Stimulated activated CD4-positive, alpha-beta T cell treated with anti-CD3 and anti-CD28 coated beads, Interleukin-2, amount 100 ng/mL, for 48 hours (primary cell): Measurements from ENCODE around the gene EXOC4.
A peak's percentile ranks its signal among the peaks of the same experiment; 100 is the strongest.
"Not testable (repeated sequence)": the region's sequence is repeated elsewhere in the genome, so short reads cannot be mapped to it uniquely, and the experiment has no call there.

Experiments
- DNase-seq, 2 donors: peaks; one replicate each; pipeline ENCODE4 v3.0.0-alpha.2; 2020

EXOC4 gene

DNA sequence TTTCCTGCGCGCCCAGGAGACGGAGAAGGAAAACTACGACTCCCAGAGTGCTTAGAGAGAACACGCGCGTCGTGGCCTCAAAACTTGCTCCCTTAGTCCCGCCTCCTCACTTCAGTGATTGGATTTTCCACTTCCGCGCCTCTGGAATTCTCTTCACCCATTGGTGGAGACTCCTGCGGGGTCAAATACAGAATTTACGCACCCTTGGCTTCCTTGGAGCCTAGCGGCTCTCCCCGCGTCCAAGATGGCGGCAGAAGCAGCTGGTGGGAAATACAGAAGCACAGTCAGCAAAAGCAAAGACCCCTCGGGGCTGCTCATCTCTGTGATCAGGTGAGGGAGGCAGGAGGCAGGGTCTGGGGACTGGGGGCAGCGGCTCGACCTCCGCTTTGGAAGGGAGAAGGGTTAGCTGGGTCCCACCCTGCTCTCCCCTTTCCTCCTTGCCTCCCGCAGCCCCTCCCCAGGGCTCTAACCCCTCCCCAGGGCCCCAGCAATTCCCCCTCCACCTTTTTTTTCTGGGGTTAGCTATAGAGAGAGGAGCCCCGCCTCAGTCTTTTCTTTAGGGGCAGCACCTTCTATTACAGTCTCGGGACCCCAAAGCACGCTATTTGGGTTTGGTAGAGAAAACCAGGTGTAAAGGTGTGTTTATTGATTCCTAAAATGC, at the start of gene EXOC4:
Gene EXOC4, plus strand, starts transcription at position 221 of the 661 bp plus-strand sequence.
- peak; percentile 83 to 85 for DNase-seq

DNA sequence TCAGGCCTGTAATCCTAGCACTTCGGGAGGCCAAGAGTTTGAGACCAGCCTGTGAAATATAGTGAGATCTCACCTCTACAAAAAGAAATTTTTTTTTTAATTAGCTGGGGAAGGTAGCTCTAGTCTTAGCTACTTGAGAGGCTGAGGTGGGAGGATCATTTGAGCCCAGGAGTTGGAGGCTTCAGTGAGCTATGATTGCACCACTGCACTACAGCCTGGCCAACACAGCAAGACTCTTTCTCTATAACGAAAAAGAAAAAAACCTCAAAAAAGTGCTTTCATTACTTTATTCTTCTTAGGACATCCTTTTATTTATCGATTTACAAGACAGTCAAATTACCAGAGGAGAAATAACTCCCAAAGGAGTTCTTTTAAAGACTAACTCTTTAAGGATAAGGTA, 49.4 kb upstream of the EXOC4 start:
- DNase-seq, result no peak

DNA sequence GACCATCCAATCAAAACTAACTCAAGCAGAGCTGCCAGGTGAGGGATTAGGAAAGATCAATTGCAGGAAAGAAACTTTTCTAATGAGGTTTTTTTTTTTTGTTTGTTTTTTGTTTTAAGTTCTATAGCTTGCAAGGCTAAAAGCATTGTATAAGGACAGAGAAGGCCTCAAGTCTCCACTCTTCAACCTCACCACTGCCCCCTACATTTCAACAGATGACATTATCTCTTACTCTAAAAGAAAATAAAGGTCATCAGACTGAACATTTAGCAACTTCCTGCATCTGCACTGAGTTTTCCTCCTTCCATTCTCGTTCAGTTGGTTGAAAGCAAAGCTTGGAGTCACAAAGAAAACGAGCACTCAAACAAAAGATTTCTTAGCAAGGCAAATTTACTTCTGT, 45.2 kb upstream of the EXOC4 start:
- DNase-seq, result no peak

DNA sequence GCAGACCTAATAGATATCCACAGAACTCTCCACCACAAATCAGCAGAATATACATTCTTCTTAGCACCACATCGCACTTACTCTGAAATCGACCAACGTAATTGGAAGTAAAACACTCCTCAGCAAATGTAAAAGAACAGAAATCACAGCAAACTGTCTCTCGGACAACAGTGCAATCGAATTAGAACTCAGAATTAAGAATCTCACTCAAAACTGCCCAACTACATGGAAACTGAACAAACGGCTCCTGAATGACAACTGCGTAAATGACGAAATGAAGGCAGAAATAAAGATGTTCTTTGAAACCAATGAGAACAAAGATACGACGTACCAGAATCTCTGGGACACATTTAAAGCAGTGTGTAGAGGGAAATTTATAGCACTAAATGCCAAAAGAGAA, 42.1 kb upstream of the EXOC4 start:
- not testable (repeated sequence) for DNase-seq

DNA sequence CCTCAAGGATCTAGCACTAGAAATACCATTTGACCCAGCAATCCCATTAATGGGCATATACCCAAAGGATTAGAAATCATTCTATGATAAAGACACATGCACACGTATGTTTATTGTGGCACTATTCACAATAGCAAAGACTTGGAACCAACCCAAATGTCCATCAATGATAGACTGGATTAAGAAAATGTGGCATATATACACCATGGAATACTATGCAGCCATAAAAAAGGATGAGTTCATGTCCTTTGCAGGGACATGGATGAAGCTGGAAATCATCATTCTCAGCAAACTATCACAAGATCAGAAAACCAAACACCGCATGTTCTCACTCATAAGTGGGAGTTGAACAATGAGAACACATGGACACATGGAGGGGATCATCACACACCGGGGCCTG, 39.1 kb upstream of the EXOC4 start:
- DNase-seq, result not testable (repeated sequence)

DNA sequence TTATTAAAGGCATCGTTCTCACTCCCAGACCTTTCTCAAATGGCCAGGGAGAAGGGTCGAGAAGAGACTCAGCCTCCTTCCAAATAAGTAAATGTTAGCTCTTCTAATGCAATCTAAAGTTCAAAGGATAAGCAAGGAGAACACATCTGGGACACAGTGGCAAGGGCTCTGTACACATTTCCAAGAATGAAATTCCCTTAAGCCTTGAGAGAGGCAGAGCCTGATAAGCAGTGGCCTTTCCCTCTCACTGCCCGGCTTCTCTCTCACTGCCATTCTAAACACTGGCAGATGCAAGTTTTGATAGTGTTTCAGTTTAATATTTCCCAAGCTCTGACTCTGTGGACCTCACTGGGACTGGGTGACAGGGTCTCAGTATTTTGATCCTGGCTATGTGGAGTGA, 35.1 kb upstream of the EXOC4 start:
- no peak for DNase-seq

DNA sequence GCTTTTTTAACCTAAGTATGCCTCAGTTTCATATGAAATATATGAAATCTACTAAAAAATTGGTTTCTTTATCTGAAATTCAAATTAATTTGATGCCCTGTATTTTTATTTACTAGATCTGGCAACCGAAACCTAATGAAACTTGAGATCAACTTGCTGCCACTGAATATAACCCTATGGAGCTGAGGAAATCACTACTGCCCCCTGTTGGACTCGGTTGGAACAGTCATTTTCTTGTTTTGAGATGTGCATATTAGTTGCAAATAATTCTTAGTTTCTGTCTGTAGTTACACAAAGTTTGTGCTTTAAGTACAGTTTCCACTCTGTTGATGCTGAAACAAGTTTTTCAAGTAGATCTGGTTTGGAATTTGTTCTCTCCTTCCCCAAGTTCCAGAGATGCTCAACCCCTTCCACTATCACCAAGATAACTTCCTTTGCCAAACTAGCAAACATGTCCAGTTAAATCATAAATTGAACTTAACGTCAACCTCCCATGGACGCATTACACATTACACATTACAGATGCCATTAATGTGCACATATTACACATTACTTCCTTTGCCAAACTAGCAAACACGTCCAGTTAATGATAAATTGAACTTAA, 22.2 kb upstream of the EXOC4 start:
- peak; percentile 50 to 56 for DNase-seq

DNA sequence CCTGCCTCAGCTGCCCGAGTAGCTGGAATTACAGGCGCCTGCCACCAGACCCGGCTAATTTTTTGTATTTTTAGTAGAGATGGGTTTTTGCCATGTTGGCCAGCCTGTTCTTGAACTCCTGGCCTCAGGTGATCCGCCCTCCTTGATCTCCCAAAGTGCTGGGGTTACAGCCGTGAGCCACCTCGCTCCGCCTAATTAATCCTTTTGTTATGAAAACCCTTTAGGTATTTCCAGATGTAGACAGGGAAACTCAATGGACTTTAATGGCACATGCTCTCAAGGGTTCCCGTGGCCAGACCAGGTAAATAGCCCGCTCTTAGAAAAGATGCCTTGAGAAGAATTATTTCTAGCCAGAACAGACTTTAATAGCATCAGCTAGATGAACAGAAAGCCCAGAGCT, 19.7 kb upstream of the EXOC4 start:
- DNase-seq, result no peak

DNA sequence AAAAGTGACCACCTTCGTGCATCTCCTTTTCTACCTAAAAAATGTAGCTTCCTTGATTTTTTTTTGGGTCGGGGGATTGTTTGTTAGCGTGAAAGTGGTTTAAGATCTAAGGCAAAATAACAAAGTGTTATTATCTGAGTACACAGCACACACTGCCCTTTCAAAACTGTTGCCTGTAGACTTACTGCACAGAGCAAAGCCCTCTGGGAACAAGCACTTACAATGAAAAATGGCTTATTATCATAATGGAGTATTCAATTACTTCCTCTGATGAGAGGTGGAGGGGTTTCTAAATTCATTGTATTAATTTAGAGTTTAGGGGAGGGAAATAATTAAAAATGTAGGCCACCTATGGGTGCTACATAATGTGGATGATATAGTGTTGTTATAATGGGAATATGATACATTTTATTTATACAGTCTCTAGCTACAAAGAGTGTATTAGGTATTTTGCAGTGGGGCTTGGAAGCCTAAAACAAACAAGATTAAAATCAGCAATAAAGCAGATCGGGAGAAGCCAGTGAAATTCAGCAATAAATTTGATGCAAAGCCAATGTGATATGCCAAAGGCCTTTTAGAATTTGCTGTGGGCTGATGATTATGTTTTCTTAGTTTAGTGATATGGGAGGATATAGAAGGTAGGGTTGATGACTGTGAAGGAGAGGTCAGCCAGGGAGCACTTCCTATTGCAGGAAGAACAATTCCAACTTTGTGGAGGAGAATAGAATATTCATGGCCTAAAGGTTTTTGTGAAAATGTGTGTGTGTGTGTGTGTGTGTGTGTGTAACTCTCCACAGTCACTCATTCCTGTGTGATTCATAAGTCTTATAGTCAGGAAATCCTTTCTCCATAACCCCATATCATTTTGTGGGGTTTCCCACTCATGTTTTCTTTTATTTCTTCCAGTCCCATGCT, 17.7 kb upstream of the EXOC4 start:
- DNase-seq, result no peak

DNA sequence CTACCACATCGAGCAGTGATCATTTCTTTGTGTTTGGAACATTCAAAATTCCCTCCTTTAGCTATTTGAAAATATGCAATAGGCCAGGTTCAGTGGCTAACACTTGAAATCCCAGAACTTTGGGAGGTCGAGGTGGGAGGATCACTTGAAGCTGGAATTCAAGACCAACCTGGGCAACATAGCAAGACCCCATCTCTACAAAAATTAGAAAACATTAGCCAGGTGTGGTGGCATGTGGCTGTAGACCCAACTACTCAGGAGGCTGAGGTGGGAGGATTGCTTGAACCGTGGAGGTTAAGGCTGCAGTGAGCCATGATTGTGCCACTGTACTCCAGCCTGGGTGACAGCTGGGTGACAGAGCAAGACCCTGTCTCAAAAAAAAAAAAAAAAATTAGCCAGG, 15.3 kb upstream of the EXOC4 start:
- no peak for DNase-seq

DNA sequence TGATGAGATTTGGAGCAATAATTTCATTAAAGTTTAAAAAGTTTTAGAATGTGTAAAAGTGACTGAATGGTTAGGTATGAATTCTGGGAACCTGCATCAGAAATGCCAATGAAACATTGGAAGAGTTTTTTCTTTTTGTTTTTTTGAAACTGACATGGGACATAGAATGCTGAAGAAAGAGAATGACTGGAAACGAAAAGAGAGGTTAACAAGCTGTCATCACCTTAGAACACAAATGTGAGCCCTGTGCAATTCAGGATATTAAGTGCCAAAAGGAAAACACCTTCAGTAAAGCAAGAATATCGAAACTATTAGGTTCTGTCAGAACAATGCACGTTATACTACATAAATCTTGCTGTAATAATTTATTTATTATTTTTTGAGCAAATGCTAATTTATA, 12.6 kb upstream of the EXOC4 start:
- DNase-seq, result no peak

DNA sequence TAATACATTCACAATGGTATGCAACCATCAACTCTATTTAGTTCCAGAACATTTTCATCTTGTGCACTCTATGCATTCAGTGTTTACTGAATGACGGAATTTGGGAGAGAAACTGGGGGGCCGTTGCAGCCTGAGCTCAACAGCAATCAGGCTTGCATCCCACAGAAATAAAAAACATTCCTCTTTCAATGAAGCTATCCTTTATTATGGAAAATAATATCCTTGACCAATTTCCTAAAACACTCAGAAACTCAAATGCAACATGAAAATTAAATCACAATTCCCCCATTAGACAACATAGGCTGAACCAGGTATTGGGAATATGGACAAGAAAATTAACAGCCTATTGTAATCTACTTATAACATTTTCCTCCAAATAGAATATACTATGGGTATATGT, 6.3 kb upstream of the EXOC4 start:
- DNase-seq, result no peak

DNA sequence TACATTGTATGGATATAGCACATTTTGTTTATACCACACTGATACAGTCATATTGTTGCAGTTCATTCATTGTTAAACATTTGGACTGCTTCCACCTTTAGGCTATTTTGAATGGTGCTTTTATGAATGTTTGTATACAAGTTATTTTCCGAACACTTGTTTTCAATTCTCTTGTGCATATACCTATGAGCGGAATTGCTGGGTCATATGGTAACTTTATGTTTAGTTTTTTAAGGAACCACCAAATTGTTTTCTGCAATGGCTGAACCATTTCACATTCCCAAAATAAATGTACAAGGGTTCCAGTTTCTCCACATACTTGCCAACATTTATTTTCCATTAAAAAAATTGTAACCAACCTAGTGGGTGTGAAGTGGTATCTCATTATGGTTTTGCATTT, 4.0 kb upstream of the EXOC4 start:
- no peak for DNase-seq

DNA sequence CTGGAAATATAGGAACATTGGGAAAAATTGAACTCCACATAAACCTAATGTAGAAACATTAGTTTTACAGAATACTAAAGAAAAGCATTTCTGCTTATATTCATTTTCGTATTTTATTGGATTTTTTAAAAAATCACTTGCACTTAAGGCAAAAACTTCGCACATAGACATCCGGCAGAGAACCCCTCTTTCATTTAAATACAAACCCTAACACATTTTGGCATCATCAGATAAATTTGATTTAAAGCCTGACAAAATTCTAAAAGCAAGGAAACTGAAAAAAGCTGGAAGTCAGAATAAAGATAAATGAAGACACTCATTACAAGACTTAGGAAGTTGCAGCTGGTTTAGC, 396 bp upstream of the EXOC4 start:
- DNase-seq, result no peak

DNA sequence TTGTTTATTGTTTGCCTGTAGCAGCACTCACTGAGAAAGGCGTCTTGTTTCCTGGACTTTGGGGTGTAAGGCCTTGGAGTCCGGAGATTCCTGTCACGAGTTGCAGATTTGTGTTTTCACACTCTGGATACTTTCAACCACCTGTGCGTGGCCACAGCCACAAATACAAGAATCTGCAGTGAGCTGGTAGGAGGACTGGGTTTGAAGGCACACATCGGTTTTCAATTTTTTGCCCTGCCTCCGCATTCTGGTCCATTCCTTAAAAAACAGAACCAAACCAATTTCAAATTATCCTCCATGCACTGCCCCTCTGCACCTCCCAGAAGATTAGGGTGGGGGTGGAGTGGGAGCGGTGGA, 619 bp downstream of the EXOC4 start:
- peak; percentile 1 to 2 for DNase-seq

DNA sequence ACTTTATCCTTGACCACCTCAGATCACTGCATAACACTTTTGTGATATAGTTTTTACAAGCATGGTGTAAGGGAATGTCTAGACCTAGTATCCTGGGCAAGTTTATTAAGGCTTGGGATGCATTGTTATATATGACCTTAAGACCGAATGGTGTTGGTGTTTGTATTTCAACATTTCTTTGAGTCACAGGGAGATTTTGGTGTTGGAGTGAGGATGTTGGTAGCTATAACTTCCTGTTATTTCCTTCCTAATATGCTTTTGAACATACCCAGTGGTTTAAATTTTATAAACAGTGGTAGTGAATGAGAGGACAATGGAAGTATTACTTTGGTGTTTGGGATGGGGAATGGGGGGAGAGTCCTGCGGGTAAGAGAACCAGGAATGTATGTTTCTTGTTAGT, 2.6 kb downstream of the EXOC4 start:
- no peak for DNase-seq

DNA sequence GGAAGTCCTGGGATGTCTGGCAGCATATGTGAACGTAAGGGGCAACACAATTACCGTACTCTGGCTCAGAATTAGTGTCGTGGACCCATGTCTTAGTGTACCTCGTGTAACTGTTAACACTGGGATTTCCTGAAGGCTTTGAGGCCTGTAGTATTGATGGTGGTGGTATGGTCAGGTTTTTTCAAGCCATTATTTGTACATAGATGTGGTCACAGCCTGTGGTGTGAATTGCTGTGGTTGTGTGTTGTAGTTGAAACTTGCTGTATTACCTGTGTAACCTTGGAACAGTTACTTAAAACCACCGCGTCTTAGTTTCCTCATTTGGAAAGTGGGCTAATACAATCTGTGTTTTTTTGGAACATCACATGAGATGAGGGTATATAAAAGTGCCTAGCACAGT, 5.3 kb downstream of the EXOC4 start:
- no peak for DNase-seq

DNA sequence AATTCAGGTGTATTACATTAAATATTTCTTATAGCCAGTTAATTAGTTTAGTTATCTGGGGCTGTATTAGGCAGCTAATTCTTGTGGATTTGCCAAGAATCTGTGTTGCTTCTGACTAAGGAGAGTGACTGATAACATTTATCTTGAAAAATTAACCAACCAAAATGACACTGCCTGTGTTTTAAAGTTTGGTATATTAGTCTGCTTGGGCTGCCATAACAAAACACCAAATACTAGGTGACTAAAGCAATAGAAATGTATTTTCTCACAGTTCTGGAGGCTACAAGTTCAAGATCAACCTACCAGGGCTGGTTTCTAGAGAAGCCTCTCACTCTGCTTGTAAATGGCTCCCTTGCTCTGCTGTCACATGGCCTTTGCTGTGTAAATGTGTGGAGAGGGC, 12.9 kb downstream of the EXOC4 start:
- no peak for DNase-seq

DNA sequence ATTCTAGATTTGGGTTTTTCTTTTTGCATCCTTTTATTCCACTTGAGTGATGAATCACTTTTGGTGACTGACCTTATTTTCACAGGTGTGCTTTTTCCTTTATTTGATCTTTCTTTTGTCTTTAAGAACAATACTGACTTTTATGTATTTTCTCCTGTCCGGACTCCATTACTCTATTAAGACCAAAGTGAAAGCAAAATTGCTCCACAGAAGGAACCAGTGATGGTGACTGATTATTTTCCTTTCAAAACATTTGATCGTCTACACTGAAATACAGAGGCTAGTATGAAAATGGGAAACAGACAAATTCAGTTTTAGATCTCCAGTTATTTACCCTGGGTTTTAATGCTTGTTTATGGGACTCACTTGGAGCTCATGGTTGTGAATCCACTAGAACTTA, 15.5 kb downstream of the EXOC4 start:
- no peak for DNase-seq

DNA sequence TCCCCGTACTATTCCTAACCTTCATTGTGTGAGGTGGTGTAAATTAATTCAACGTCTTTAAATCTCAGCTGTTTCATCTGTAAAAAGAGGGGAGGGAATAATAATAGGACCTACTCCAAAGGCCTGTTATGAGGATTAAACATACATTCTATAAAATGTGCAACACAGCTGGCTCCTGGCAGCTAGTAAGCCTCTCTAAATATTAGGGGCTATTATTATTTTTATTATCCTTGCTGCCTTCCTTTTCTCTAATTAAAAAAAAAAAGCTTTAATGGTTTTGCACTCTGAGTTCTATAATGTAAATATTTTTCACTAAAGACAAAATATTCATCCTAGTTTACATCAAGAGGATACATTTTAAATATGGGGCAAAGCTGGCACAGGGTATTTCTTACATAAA, 19.5 kb downstream of the EXOC4 start:
- no peak for DNase-seq

DNA sequence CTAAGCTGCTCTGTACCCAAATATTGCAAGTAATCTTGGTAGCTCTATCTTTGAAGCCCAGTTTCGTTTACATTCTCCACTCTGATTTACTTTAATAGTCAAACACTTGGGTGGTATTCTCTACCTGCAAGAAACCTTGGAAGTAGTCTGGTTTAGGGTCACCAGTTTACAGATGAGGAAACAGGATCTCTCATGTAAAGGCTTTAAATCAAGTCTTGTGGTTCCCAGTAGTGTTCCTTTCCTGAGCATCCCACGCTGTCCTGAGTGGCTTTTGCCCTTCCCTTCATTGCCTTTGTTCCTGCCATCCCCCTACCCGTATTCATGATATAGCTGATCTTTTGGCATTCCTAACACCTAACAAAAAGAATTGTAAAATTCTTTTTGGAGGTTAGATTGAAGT, 20.3 kb downstream of the EXOC4 start:
- DNase-seq, result no peak

DNA sequence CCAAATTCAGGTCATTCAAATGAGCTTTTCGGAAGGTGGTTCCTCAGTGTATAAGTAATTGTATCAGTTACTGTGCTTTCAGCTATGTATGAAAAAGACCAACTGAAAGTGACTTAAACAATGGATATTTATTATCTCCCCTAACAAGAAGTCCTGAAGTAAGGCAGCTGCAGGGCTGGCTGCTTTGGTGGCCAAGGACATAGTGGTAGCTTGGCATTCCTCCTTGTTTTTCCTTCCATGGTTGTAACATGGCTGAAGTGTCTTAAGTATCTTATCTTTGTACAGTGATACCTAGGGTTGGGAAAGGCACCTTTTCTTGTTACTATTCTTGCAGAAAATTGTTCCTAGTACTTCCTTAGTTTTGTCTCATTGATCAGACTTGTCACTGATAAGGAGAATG, 21.4 kb downstream of the EXOC4 start:
- no peak for DNase-seq

DNA sequence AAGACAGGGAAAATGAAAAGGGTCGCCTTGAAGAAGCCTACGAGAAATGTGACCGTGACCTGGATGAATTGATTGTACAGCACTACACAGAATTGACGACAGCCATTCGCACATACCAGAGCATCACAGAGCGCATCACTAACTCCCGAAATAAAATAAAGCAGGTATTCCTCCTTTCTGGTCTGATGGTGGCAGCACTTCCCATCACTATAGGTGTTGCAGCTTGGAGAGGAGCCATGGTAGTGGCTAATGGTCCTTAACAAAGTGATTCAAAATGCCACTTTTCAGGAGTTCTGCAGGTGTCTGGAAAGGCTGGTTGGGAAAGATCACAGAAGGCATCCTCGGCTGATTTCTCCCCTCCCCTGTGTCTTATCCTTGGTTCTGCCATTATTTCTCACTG, 22.1 kb downstream of the EXOC4 start:
- no peak for DNase-seq

DNA sequence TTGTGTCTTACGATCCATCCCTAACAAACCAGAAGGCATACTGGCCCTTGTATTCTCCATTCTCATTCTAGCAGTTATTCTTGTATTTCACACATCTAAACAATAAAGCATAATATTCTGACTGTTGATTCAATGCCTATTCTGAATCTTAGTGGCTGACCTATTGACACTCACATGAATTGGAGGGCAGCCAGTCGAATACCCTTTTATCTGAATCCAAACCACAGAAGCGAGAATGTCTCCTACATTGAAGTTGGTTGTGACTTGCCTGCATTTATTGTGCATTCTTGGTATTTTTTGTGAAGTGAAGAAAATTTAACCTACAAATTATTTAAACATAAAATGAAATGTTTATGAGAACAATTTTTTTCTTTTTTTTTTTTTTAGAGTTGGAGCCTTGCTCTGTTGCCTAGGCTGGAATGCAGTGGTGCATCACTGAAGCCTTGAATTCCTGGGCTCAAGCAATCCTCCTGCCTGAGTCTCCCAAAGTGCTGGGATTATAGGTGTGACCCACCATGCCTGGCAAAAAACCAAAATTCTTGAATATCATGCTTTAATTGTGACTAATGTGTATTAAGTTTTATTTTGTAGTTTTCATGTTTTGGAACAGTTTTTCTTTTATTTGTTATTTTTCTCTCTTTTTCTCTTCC, 22.7 kb downstream of the EXOC4 start:
- no peak for DNase-seq
